ENCODE data around the gene MYLK3. TPM values are rescaled to one million over a fixed set of nuclear protein-coding genes. Genes with fewer than 3 reads are reported as not detected.

Gene MYLK3
- total and polyA plus RNA-seq, 2 of the 4 experiments (the other 2 are of a cell fraction): under 0.01 to 0.03 TPM

GRCh38 chr16:46797501-46797900 is 49.4 kb upstream of the MYLK3 start:
- TF ChIP-seq USF2 (IDR thresholded peaks at IDR 0.05; ENCODE audit: low read depth, low read length): no peak
- no peak for TF ChIP-seq NFE2L2 (IDR thresholded peaks at IDR 0.05; ENCODE audit: low read depth, low read length)
- H4K8ac ChIP-seq (ENCODE audit: low read depth in 2 of 2, low read length in 2 of 2): no peak overlapping the region
- peaks cover 3% of the 10 kb centered on the region; the same call in 1 of the 2 replicates for H3K9me1 ChIP-seq (ENCODE audit: insufficient read depth, low read length)
- DNase-seq: no peak
- H3K9me3 ChIP-seq (ENCODE audit: control insufficient read depth, insufficient read depth, low read length): peaks cover 2% of the 10 kb centered on the region; the same call in 1 of the 2 replicates
- no peak overlapping the region for H4K5ac ChIP-seq (ENCODE audit: low read depth, low read length)
- H2BK15ac ChIP-seq (ENCODE audit: low read depth, low read length): no peak overlapping the region
- H3K23ac ChIP-seq (ENCODE audit: low read depth, low read length): no peak overlapping the region
- H3K27ac ChIP-seq (ENCODE audit: insufficient read depth, low read length): no peak overlapping the region
- no peak overlapping the region for H3K56ac ChIP-seq (ENCODE audit: extremely low read depth, insufficient read depth, low read length)
- in situ Hi-C loops (cut with MboI; ENCODE audit: low sequenced_read_pairs): no loop called here
- dilution Hi-C loops (cut with HindIII; ENCODE audit: low sequenced_read_pairs, unreplicated experiment): no loop called here
- no peak overlapping the region for H2AK5ac ChIP-seq (ENCODE audit: low read depth, low read length)
- H3K14ac ChIP-seq (replicated peaks; ENCODE audit: low read depth, low read length): no peak overlapping the region
- no peak overlapping the region for H3K4me3 ChIP-seq (ENCODE audit: insufficient read depth, low read depth, low read length)
- peak; percentile 62 for ATAC-seq (ENCODE audit: low read depth)
- no peak overlapping the region for H2BK20ac ChIP-seq (ENCODE audit: low read depth, low read length)
- H3K4me1 ChIP-seq (ENCODE audit: control insufficient read depth, insufficient read depth, low read length): no peaks in the 10 kb centered on the region
- ChIA-PET POLR2A (ENCODE audit: unreplicated experiment) (no interaction called here), CTCF (no interaction called here)
- no peak overlapping the region for H2BK5ac ChIP-seq (ENCODE audit: low read depth, low read length, poor library complexity, severe bottlenecking)
- no peak overlapping the region for H2AK9ac ChIP-seq (replicated peaks; ENCODE audit: low read depth, low read length, poor library complexity)
- BruUV-seq (replicated peaks): no TSS peak
- H3K36me3 ChIP-seq (ENCODE audit: control insufficient read depth, insufficient read depth, low read length): peaks cover 11% of the 10 kb centered on the region
- H3K4ac ChIP-seq (ENCODE audit: low read depth, low read length): no peak overlapping the region
- no peaks in the 10 kb centered on the region for H3K27me3 ChIP-seq (ENCODE audit: control insufficient read depth, insufficient read depth, low read length)
- WGBS, 2 experiments (ENCODE audit: extremely low coverage in 2 of 2, insufficient read length in 1 of 2): no CpG with 5 or more reads among the region's 4 CpGs
- H4K91ac ChIP-seq (ENCODE audit: insufficient read depth, low read depth, low read length): no peak overlapping the region
- H4K20me1 ChIP-seq (ENCODE audit: insufficient read depth, low read length): peaks cover 6% of the 10 kb centered on the region; the same call in 1 of the 2 replicates
- no peak overlapping the region for H3K18ac ChIP-seq (ENCODE audit: low read depth, low read length)
- no peak overlapping the region for H2AFZ ChIP-seq (replicated peaks; ENCODE audit: low read length, poor library complexity)
- peaks cover 16 to 17% of the 10 kb centered on the region in 2 experiments for H3K79me1 ChIP-seq (ENCODE audit: low read depth in 1 of 2, low read length in 2 of 2)
- H3K9ac ChIP-seq (ENCODE audit: low read depth, low read length): no peak overlapping the region
- no peak overlapping the region for H3K4me2 ChIP-seq (ENCODE audit: low read depth, low read length)
- H2BK120ac ChIP-seq (ENCODE audit: low read depth, low read length): no peak overlapping the region
- intact Hi-C loops (cut with micrococcal nuclease): no loop called here
